ENCODE results near the gene BTNL2.

Gene BTNL2

DNA sequence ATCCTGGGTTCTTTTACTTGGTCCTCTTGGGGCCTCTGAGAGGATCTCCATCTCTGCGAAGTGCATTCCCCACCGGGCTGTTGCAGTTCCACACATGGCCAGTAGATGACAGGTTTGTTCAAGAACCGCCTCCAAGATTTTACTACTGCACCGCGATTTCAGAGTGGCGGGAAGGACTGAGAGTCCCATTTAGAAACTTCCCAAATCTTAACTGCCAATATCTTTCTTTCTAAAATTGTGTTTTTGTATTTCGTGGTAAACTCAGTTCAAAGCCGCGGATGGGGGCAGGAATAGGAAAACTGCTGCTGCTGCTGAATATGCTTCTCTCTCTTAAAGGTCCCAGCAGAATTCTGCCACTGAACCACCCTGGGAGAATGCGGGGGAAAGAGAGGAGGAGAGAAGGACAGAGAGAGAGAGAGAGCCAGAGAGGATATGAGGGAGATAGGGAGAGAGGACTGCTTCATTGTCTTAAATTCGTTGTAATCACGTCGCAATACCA lies 8.6 kb upstream of the BTNL2 start:
- peak; percentile 51 to 75 for DNase-seq (ENCODE audit: low read depth in 2 of 2)

DNA sequence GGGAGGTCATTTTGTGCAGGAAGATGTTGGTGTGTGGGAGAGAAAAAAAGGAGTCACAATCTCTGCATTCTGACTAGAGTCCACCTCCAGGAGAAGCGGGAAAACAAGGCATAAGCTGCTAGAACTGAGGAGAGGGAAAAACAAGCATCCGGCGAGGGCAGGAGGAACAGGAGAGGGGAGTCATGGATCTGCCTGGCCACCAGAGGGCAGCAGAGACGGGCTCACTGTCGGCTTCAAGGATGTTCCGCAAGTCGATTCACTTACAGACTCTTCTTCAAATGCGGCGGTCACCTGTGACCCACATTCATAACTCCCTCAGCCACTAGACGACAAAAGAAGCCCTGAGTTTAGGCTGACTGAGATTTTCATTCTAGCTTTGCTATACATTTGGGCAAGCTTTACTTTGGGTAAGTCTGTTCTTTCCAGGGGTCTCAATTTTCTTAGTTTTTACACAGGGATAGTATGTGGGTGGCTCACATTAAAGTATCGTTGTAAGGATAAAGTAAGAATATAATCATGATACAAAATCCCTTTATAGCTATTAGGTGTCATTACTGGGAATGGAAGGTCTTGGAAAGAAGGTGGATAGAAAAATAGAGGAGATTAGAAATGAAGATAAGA lies 6.6 kb upstream of the BTNL2 start:
- DNase-seq (ENCODE audit: low read depth in 2 of 2): peak; percentile 75 to 78

DNA sequence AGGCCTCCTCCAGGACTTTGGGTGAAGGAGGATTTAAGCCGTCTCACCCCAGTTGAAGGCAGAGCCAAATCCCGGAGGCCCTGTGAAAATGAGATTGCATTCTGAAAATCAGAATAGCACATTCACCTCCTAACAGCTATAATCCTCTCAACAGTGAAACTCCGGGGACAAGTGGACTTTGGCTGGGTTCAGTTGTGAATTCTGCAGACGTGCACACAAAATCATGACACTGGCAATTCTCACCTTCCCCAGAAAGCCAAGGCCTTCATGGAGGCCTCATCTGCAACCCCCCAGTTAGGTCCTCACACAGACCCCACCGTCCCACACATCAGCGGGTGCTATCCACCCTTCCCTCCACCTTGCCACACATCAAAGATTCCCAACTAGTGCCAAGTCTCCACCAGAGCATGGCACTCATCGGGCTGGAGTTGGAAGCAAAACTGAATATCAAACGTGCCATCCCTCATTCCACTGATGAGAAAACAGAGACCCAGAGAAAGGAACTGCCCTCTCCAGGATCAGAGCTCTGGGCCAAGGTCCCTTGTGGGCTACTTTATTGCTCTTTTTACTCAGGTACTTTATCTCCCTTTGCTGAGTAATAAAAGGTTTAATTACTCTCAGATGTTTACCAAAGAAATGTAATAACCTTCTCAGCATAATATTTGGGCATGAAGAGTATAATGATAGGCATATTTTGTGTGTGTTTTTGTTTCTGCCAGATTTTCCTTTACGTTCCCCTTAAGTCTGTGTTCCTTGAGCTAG lies 4.8 kb upstream of the BTNL2 start:
- DNase-seq (ENCODE audit: low read depth in 2 of 2): no peak

DNA sequence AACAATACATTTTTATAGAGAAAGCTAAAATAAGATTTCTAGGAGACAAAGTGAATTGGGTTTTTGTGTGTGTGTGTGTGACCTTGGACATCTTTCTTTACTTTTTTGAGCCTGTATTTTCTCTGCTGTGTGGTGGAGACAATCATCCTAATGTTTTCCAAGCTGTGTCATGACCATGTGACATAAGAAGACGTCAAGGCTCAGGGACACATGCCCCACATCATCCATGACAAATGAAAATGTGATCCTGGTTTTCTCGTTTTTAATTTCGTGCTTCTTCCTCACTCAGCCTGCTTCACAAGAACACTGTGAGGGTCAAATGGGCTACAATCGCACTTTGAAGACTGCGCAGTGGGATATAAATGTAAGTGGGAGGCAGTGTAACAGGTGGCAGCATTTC lies 3.9 kb upstream of the BTNL2 start:
- no peak for DNase-seq (ENCODE audit: low read depth in 2 of 2)

DNA sequence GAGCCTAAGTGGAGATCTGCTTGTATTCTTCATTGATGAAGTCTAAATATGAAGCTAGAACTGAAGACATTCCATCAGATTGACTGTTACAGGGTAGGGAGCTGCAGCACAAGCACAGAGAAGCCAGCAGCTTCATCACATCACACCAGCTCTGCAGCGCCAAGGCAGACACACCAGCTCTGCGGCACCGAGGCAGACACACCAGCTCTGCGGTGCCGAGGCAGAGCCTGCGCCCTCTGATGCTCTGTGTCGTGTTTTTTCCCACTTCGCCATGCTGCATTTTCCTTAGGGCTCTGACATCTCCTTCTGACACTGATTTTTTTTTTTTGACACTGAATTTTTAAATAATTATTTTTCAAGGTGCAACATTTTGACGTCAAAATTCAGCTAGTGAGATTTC lies 784 bp downstream of the BTNL2 start:
- DNase-seq (ENCODE audit: low read depth in 2 of 2): no peak

DNA sequence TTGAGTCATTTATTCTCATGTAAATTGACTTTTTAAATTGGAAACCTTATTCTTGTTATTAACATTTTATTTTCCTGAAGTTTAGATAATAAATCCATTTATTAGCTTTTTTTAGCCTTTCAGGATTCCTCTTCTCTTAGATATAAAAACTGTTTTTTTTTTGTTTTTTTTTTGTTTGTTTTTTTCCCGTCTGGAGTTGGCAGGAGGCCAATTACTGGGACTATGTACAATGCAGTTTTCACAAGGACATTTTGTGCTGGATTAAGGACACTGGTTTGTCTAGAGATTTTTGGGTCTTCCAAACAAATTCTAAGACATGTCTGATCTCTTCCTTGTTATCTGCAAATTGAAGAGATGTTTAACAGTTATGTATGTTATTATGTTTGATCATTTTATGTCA lies 1.3 kb downstream of the BTNL2 start:
- DNase-seq (ENCODE audit: low read depth in 2 of 2): no peak

DNA sequence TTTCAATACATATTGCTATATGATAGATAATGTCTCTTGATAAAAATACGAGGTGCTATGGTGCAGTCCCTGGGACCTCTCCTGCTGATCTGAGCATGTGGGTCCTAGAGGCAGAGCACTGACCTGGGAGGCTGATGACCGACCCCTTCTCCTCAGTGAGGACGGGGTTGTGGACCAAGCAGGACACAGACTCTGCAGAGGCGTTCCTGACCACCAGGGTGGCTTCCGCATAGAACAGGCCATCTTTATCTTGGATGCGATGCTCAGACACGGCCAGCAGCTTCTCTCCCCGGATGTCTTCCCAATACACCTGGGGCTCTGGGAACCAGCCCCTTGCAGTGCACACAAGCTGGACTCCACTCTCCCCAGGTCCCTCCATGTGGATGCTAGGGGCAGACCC lies 4.2 kb downstream of the BTNL2 start:
- no peak for DNase-seq (ENCODE audit: low read depth in 2 of 2)

DNA sequence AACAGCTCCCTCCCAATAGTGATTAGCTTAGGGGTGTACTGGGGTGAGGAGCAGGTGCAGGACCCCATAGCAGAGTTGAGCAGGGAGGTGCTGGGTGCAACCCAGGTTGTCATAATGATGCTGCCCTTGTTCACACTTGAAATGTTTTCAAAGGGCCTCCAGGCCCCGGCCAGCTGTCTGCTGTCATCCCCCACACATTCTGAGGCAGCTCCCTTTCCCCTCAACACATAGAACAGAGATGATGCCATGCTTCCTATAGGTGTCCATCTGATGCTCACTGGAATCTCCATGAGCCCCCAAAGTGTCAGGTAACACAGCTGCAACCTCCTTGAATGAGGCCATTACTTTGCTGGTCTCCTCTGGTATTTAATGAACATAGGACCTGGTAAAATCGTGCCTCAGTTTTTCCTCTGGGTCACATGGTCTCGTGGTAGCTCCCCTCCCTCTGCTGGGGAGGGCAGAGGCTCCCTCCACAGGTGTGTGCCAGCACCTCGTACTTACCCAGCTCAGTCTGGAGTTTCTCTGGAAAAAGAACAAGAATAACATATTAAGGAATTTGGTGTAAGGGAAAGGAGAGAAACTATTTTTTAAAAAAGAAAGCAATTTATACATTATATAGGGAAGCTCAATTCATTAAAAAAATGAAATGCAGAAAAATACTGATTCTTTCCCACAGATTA lies 5.6 kb downstream of the BTNL2 start:
- DNase-seq (ENCODE audit: low read depth in 2 of 2): no peak

DNA sequence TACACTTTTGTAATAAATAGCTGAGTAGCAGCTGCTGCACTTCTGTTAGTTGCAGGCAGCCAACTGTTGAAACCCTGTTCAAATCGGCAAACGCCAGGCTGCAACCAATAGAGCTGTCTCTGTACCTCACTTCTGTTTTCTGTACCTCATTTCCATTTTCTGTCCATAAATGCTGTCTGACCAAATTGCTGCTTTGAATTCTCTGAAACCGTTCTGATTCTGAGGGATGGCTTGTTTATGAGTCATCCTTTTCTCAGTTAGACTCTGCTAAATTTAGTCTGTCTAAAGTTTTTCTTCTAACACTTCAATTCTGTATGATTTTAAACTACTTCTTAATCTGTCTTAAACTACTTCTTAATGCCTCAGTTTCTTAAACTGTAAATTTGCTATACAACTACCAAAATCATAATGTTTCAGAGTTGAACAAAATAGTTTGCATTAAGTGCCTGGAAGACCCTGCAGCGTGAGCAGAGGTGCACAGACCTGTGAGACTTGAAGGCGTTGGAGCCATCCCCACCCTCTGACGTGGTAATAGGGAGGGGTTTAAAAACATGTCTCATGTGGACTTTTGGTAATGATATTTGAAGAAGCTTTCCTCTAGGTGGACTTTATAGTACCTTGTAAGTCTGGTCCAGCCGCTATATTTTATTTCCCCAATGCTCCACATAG lies 9.6 kb downstream of the BTNL2 start:
- no peak for DNase-seq (ENCODE audit: low read depth in 2 of 2)

DNA sequence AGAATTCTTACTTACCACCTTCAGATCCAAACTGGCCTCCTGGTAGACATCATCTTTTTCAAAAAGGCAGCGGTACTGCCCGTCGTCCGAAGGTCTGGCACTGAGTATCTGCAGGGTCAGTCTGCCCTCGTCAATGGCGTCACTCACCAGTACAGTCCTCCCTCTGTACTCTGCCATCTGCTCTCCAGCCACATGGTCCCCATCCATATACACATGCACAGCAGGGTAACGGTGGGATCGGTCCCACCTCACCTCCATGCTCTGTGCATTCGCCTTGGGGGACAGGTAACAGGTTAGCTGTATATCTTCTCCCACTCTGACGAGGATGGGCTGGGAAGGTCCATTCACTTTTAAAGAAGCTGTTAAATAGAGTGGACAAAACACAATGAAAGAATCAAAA lies 11.0 kb downstream of the BTNL2 start:
- no peak for DNase-seq (ENCODE audit: low read depth in 2 of 2)

DNA sequence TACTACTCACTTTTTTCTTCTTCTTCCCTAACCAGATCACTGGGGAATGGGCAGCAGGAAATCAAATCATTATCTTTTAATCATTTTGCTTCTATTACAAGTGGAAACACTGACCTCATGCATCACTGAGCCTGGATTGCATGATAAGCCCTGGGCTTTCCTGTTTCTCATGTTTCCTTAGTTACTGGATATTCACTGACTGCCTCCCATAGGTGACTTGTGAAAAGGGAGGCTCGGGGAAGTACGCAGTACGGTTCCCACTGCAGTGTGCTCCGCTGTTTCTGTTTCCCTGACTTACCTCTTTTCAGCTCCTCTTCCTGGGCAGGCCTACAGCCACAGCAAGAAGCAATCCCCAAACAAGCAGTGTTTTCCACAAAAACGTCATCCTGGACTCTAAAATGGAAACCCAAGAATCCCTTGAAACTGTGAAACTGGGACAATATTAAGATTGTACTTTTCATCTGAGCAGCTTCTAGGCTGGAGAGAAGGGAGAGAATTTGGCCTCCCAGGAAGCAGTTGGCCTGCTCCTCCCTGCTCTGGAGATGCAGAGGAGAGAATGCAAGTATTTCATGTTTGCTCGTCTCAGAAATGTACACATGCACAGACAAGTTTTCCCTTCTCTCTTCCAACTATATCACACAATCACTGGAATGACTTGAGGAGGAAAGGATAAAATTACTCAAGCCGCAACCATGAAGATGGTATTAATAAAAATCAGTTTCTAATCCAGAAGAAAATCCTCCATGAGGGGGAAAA lies 13.1 kb downstream of the BTNL2 start:
- DNase-seq (ENCODE audit: low read depth in 2 of 2): no peak

DNA sequence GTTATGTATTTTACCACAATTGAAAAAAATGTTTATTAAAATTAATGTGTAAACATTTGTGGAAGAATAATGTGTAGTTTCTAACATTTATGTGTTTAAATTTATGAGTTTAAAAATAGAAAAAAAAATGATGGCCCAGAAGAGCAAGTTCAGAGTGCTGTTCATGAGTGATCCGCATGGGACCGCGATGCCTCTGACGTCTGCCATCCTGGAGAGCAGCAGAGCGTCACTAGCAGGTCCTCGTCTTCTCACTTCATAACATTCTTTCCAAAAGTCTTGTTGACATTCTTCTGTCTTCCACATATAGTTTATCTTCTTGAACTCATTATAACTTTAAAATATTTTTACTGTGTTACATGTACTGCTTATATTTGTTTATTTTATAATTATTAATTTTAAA lies 15.5 kb downstream of the BTNL2 start:
- no peak for DNase-seq (ENCODE audit: low read depth in 2 of 2)

DNA sequence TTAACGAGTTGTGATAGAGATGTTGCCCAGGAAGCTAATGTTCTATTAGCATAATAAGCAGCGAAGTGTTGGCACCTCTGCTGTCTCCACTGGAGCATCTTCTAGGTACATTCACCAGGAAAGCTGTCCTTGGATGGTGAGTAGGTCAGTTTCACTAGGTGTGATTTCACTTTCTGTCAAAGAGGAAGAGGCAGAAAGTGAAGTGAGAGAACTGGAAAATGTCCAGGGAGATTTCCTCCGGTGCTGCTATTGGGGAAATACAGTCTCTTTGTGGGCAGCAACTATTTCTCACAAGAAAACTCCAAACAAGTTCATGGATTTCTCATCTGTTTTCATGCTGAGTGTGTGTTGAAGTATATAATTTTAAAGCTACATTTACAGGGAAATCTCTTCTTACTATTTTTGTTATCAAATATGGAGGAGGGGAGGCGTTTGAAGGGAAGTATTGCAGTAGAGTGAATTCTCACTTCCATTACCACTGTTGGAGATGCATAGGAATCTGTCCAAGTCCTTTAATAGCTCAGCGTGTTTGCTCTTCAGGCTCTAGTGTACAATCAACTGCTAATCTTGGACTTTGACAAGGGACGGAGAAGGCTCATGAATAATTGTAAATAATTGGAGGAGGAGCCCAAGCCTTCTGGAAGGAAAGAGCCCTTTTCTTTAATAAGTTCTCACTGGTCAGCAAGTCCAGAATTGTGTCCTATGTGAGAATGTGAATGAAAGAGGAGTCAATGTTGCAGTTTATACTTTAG lies 19.2 kb downstream of the BTNL2 start:
- DNase-seq (ENCODE audit: low read depth in 2 of 2): no peak

DNA sequence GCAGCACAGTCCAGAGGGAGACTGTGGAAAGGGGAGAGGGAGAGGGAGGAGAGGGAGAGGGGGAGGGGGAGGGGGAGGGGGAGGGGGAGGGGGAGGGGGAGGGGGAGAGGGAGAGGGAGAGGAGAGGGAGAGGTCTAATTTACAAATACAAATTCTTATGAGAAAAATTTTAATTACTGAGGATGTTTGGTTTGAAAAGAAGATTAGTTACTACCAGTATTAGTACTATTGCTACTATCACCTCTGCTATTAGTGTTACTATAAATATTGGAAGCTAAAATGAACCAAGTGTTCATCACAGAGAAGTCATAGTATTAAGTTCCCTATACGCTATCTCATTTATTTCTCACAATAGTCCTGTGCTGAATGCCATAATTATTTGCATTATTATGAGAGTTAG lies 20.9 kb downstream of the BTNL2 start:
- no peak for DNase-seq (ENCODE audit: low read depth in 2 of 2)

DNA sequence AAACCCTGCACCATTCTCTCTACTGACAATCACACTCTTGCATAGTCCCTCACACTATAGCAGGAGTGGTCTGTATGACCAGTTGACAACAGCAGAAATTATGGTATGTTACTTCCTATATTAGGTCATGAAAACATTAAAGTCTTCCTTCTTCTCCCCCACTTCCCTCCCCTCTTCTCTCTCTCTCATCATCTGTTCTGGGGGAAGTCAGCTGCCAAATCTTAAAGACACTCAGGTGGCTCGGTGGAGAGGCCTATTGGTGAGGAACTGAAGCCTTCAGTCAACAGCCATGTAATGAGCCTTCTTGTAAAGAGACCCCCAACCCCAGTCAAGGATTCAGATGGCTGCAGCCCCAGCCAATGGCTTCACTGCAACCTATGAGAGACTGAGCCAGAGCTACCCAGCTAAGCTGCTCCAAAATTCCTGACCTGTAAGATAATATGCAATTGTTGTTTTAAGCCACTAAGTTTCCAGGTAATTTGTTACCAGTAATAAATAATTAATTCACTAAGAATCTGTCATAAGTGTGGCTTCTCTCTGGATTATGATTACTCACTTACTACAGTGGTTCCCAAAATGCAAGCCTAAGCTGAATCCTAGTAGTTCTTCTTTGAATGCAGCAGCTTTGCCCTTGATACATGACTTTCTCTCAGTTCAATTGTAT lies 24.1 kb downstream of the BTNL2 start:
- DNase-seq (ENCODE audit: low read depth in 2 of 2): no peak

DNA sequence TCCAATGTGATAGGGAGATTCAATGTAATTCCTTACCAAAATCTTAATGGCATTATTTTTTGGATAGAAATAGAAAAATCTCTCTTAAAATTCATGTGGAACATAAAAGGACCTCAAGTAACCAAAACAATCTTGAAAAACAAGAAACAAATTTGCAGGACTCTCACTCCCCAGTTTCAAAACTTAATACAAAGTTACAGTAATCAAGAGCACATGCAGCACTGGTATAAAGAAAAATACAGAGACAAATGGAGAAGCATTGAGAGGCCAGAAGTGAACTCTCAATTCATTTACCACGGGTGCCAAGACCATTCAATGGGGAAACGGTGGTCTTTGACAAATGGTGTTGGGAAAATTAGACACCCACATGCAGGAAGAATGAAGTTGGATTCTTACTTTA lies 27.4 kb downstream of the BTNL2 start:
- DNase-seq (ENCODE audit: low read depth in 2 of 2): no peak

DNA sequence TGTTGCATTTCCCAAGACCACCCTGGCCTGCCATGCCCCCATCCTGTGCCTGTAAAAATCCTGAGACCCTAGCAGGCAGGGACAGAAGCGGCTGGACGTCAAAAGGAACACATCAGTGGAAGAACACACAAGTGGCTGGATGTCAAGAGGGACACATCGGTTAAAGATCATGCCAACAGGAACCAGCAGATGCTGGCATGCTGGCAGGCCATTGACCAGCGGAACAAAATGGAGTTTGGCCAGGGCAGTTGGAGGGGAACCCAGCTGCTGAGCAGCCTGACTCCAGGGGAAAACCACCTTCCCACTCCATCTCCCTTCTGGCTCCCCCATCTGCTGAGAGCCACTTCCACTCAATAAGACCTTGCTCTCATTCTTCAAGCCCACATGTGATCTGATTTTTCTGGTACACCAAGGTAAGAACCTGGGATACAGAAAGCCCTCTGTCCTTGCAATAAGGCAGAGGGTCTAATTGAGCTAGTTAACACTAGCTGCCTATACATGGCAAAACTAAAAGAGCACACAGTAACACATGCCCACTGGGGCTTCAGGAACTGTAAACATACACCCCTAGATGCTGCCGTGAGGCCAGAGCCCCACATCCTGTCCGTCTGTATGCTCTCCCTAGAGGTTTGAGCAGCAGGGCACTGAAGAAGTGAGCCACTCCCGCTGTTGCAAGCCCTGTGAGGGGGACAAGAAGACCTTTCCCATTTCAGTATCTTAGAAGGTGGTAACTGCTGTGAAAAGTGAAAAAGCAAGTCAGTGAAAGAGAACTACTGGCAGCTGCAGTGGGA lies 31.0 kb downstream of the BTNL2 start:
- no peak for DNase-seq (ENCODE audit: low read depth in 2 of 2)

DNA sequence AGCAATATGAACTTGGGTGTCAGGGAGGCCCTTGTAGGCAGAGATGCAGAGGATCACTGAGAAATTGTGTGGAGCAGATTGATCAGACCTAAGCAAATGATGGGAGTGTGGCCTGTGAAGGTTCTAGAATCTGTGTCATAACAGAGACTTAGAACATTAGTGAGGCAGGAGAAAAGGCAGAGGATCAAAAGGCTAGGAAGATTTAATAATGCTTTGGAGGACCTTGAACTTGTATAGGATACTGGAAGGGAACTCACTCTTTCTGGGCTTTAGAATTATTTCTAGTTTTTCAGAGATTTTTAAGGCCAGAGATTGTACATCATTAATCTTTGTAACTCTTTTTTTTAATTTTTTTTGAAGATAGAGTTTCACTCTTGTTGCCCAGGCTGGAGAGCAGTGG lies 35.2 kb downstream of the BTNL2 start, which contains the start of gene TSBP1:
TSBP1 (minus strand) TSS at position 101 of the 400 bp plus-strand sequence. CDS start 197 bp downstream, outside the sequence.
- no peak for DNase-seq (ENCODE audit: low read depth in 2 of 2)

DNA sequence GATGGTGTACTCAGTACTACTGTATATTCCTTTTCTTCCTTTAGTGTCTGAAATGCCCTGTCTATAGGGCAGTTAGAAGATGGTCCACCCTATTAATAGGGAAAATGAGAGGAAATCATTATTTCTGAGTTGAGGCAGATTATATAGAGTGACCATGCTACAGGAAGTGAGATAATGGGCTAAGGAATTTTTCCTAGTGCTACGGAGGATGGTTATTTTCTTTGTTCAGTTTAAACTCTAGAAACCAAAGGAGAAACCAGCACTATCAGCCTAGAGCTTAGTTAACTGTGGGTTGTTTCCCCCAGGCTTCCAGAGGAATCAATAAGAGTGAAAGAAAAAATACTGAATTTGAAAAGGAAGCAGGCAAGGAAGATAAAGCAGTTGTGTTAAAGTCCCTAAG lies 35.8 kb downstream of the BTNL2 start:
- DNase-seq (ENCODE audit: low read depth in 2 of 2): no peak

Data from stimulated activated CD8-positive, alpha-beta memory T cell treated with anti-CD3 and anti-CD28 coated beads, Interleukin-2, amount 100 ng/mL, for 48 hours (primary cell).